Neural crest cell (in vitro differentiated cells): Measurements from ENCODE around the gene NBPF1. TPM values are rescaled to one million over a fixed set of nuclear protein-coding genes. Genes with fewer than 3 reads are reported as not detected.
"Not testable (repeated sequence)": the region's sequence is repeated elsewhere in the genome, so short reads cannot be mapped to it uniquely, and the experiment has no call there.

Experiments
- DNase-seq: peaks from one replicate; pipeline ENCODE4 v3.0.0; 2021; ENCODE audit warnings: low read depth, mixed read lengths, low spot score
- H3K27ac Mint-ChIP-seq: one replicate; pipeline ENCODE4 v1.8.0; 2021; ENCODE audit warnings: mild to moderate bottlenecking, mixed read lengths; ENCODE audit not compliant: unreplicated experiment
- H3K27me3 Mint-ChIP-seq: 2 replicates; pipeline ENCODE4 v1.8.0; 2021; ENCODE audit warnings: low read depth, mild to moderate bottlenecking, mixed read lengths
- H3K36me3 Mint-ChIP-seq: 2 replicates; pipeline ENCODE4 v1.8.0; 2021; ENCODE audit warnings: low read depth, mild to moderate bottlenecking, mixed read lengths
- H3K4me1 Mint-ChIP-seq: 2 replicates; pipeline ENCODE4 v1.8.0; 2021; ENCODE audit warnings: mixed read lengths
- H3K4me3 Mint-ChIP-seq: one replicate; pipeline ENCODE4 v1.8.0; 2021; ENCODE audit warnings: mild to moderate bottlenecking, mixed read lengths
- H3K9me3 Mint-ChIP-seq: 2 replicates; pipeline ENCODE4 v1.8.0; 2021; ENCODE audit warnings: mixed read lengths
- CTCF ChIP-seq: fragments of 200-600 bp; sonication (generic); conservative IDR thresholded peaks from 2 replicates; pipeline ENCODE4 v1.5.0; 2021; ENCODE audit warnings: antibody characterized with exemption, mild to moderate bottlenecking
- total RNA-seq: library from RNA; stranded (reverse); gene quantifications from 2 replicates; pipeline ENCODE4 v1.2.1, GENCODE V29; 2021

Gene NBPF1
- total RNA-seq, 1 donor from 2014 or later: 129 TPM

- H3K36me3 Mint-ChIP-seq, H3K9me3 Mint-ChIP-seq, H3K27ac Mint-ChIP-seq, DNase-seq, H3K27me3 Mint-ChIP-seq, H3K4me1 Mint-ChIP-seq: not testable (repeated sequence)
- H3K4me3 Mint-ChIP-seq: peak overlapping the region; percentile 22
Observed at GRCh38 chr1:16646716-16647115, 33.4 kb upstream of the NBPF1 start.

- not testable (repeated sequence) for H3K27ac Mint-ChIP-seq, H3K36me3 Mint-ChIP-seq, H3K4me1 Mint-ChIP-seq, DNase-seq, H3K27me3 Mint-ChIP-seq, H3K9me3 Mint-ChIP-seq
- peak overlapping the region; percentile 39 for H3K4me3 Mint-ChIP-seq
Observed at GRCh38 chr1:16646061-16646664, 32.8 kb upstream of the NBPF1 start.

DNA sequence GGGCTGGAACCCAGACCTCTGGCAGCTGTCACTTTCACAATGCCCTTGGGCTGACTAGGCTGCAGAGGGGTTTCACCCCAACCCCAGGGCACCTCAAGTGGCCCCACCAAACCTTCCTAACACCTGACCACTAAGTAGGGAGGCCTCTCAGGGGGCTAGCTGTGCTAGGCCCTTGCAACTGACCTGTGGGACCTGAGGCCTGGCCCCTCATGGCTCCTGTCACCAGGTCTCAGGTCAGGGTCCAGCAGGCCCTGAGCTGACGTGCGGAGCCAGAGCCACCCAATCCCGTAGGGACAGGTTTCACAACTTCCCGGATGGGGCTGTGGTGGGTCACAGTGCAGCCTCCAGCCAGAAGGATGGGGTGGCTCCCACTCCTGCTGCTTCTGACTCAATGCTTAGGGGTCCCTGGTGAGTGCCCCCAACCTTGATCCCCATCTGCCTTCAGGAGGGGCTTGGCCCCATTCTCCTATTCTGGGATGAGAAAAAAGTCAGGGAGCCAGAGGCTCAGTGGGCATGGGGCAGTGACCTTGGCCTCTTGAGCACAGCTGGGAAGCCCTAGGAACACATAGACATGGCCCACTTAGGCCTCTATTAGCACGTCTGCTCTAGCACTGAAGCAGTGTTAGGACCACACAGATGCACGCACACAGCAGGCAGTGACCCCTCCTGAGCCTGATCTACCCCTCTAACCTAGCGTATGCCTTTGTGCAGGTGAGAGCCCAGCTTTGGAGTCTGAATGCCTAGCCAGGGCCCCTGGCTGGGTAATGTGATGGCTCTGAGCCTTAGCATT is 32.1 kb upstream of the NBPF1 start:
- not testable (repeated sequence) for H3K27ac Mint-ChIP-seq, H3K4me1 Mint-ChIP-seq, H3K4me3 Mint-ChIP-seq, H3K27me3 Mint-ChIP-seq, H3K36me3 Mint-ChIP-seq, H3K9me3 Mint-ChIP-seq
- DNase-seq: peak; percentile 28

- TF ChIP-seq CTCF: peak; percentile 67
- not testable (repeated sequence) for H3K27ac Mint-ChIP-seq, H3K9me3 Mint-ChIP-seq
Observed at GRCh38 chr1:16644482-16645270, 31.3 kb upstream of the NBPF1 start.

GRCh38 chr1:16644193-16644481 is 30.8 kb upstream of the NBPF1 start:
- no peaks in the 10 kb centered on the region for H3K4me1 Mint-ChIP-seq
- H3K4me3 Mint-ChIP-seq: no peak overlapping the region
- no peaks in the 10 kb centered on the region for H3K9me3 Mint-ChIP-seq
- H3K27me3 Mint-ChIP-seq: peaks cover 6% of the 10 kb centered on the region
- DNase-seq: no peak
- no peak for TF ChIP-seq CTCF
- H3K27ac Mint-ChIP-seq: no peak overlapping the region
- no peaks in the 10 kb centered on the region for H3K36me3 Mint-ChIP-seq

More at GRCh38 chr1:16644482-16645270, 31.3 kb upstream of the NBPF1 start:
- not testable (repeated sequence) for H3K36me3 Mint-ChIP-seq, H3K27me3 Mint-ChIP-seq, H3K4me1 Mint-ChIP-seq, H3K4me3 Mint-ChIP-seq
- peak; percentile 100 for DNase-seq

- H3K27me3 Mint-ChIP-seq, DNase-seq, H3K27ac Mint-ChIP-seq: not testable (repeated sequence)
Observed at GRCh38 chr1:16643476-16644192, 30.3 kb upstream of the NBPF1 start.

GRCh38 chr1:16643001-16643411 is 29.6 kb upstream of the NBPF1 start:
- not testable (repeated sequence) for H3K4me3 Mint-ChIP-seq, DNase-seq, H3K27me3 Mint-ChIP-seq, H3K36me3 Mint-ChIP-seq, H3K4me1 Mint-ChIP-seq, H3K27ac Mint-ChIP-seq, H3K9me3 Mint-ChIP-seq

More at GRCh38 chr1:16643476-16644192, 30.3 kb upstream of the NBPF1 start:
- not testable (repeated sequence) for H3K9me3 Mint-ChIP-seq, H3K4me3 Mint-ChIP-seq, H3K4me1 Mint-ChIP-seq, H3K36me3 Mint-ChIP-seq

DNA sequence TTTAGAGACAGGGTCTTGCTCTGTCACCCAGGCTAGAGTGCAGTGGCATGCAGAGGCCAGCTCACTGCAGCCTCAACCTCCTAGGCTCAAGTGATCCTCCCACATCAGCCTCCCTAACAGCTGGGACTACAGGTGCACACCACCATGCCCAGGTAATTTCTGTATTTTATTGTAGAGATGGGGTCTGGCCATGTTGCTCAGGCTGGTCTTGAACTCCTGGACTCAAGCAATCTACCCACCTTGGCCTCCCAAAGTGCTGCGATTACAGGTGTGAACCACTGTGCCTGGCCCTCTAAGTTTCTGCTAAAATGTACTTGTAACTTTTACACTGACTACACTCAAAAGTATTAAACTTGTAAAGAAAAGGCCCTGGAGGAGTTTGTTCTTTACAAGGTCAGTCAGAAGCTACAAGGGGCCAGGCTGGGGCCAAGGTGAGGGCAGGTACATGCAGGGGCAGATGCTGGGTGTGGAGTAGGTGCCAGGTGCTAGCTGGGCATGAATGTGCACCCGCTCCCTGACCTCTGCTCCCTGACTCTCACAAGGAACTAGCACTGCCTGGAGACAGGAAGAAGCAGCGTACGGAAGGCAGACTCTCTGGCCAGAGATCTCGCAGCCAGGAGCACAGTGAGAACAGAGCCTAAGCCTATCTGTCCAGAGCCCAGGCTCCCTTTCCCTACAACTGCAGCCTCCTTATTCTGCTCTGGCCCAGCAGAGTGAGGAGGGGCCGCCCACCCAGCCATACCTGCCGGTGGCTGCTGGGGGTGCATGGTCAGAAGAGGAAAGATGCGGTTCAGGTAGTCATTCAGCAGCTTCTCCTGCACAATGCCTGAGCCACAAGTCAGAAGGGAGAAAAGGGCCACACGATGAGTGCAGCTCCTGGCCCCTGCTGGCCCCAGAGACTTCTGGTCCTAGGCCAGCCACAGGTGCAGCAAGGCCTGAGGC is 28.9 kb upstream of the NBPF1 start:
- H3K36me3 Mint-ChIP-seq, H3K4me1 Mint-ChIP-seq, H3K9me3 Mint-ChIP-seq, H3K27ac Mint-ChIP-seq, H3K27me3 Mint-ChIP-seq, H3K4me3 Mint-ChIP-seq, DNase-seq: not testable (repeated sequence)

- H3K27ac Mint-ChIP-seq, H3K27me3 Mint-ChIP-seq, H3K9me3 Mint-ChIP-seq, H3K36me3 Mint-ChIP-seq, DNase-seq, H3K4me1 Mint-ChIP-seq, H3K4me3 Mint-ChIP-seq: not testable (repeated sequence)
Observed at GRCh38 chr1:16641159-16641975, 28.0 kb upstream of the NBPF1 start.
